Fibroblast of skin of right biceps (primary cell): ENCODE results near the gene CDK6.

Experiments
- DNase-seq: peaks from one replicate; pipeline ENCODE4 v3.0.0-alpha.2; 2013

CDK6 gene

GRCh38 chr7:92705831-92706230 lies 130.5 kb downstream of the CDK6 start:
- DNase-seq = no peak

DNA sequence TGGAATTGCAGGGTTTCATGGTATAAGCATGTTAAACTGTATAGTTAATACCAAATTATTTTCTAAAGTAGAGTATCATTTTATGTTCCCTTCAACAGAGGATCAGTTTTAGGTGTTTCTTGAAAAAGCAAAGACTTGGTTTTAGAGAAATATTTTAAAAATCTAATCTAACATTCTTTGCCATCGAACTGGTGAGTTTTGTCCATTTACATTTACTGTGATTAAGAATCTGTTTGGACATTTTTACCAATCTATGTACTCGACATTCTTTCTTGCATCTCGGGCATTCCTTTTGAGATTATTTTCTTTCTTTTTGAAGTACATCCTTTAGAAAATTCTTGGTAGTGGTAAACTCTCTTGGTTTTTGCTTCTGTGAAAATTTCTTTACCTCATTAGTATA lies 131.5 kb downstream of the CDK6 start:
- DNase-seq = no peak

- no peak for DNase-seq
These were observed 133.8 kb downstream of the CDK6 start for GRCh38 chr7:92702535-92702934.

- no peak for DNase-seq
These were observed 136.3 kb downstream of the CDK6 start for GRCh38 chr7:92699966-92700514.

- DNase-seq = peak; percentile 47
These were observed 136.8 kb downstream of the CDK6 start for GRCh38 chr7:92699560-92699959.

DNA sequence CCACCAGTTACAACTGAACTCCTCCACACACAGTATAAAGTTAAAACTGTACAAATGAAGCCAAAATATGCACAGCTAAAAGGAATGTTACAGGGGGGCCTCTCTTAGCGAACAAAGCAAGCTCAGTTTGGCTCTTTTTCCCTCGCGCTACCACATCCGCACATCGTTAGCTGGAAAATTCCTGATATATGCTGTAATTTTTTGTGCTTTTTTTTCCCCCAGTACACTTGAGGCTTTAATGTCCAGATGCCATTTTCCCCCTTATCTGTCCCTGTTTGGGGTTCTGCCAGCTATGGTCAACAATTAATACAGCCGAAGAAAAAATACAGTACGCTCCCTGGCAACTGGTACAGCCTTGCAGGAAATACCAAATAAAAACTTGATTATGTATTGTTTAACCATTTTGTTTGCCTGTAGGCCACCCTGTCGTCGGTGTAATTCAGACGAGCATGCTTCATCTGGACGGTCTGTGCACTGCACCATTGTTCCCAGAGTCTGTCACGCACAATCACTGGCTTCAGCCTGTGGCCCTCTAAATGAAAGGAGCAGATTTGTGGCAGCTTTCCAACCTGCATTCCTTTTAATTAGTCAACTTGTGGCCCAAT lies 138.0 kb downstream of the CDK6 start:
- DNase-seq = peak; percentile 97

GRCh38 chr7:92697414-92697813 lies 139.0 kb downstream of the CDK6 start:
- no peak for DNase-seq

- no peak for DNase-seq
These were observed 139.4 kb downstream of the CDK6 start for GRCh38 chr7:92697012-92697411.

DNA sequence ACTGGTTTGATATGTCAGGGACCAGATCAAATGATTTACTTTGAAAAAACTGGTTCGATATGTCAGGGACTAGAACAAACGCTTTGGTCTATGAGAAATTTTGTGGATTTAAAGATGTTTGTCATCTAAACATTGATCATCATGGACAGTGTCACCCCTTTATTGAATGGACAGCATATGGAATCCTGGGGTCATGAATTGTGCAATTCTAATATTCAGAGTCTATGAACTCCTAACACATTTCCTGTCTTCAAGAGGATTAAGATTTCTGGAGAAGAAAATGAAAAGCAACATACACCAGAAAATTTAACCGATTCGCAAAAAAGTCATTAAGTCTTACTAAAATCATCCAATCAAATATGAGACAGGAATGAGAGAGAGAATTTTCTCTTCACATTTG lies 139.8 kb downstream of the CDK6 start:
- DNase-seq = no peak

DNA sequence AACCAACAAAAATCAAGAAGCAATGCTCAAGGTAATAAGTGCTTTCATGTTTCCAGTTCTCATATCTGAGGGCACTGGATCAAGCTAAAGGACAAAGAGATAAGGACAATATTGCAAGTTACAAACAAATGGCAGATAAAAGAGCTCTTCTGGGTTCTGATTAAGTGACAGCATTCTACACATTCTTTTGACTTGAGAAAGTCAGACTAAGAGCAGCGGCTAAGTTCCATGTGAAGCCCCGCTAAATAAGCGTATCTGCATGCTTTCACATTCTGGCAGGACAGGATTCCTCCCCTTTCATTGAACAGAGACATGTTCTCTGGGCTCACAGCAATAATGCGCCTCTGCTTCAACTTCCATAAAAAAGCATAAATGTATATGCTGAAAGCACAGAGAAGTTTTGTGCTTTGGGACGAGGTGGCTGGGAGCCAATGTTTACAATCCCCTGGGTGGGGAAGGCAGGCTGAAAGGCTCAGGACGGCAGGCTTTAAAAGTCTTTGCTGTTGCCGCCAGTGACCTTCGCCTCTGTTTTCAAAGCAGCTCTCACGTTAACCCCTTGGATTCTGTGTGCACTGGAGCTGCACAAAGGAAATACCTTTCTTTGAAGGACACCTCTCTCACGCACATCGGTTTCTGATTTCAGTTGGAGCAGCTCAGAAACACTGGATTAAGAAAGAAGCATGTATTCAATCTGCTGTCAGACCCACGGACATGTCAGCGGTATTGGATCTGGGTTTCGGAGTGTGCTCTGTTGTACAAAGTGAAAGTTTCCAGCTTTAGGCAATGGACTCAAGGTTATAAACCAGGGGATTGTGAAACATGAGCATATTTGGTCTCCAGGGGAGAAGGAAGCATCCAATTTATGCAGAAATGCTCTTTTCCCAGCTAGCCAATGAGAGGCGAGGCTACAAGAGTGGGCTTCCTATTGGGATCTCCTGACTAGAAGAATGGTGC lies 140.8 kb downstream of the CDK6 start:
- DNase-seq = peak; percentile 93

- DNase-seq = no peak
These were observed 142.2 kb downstream of the CDK6 start for GRCh38 chr7:92694211-92694610.

- no peak for DNase-seq
These were observed 142.9 kb downstream of the CDK6 start for GRCh38 chr7:92693519-92693918.

GRCh38 chr7:92691578-92691977 lies 144.8 kb downstream of the CDK6 start:
- DNase-seq = peak; percentile 81

GRCh38 chr7:92685136-92686042 lies 151.0 kb downstream of the CDK6 start:
- DNase-seq = no peak

GRCh38 chr7:92684274-92684673 lies 152.1 kb downstream of the CDK6 start:
- DNase-seq = no peak

- DNase-seq = peak; percentile 49
These were observed 153.4 kb downstream of the CDK6 start for GRCh38 chr7:92682903-92683539.

DNA sequence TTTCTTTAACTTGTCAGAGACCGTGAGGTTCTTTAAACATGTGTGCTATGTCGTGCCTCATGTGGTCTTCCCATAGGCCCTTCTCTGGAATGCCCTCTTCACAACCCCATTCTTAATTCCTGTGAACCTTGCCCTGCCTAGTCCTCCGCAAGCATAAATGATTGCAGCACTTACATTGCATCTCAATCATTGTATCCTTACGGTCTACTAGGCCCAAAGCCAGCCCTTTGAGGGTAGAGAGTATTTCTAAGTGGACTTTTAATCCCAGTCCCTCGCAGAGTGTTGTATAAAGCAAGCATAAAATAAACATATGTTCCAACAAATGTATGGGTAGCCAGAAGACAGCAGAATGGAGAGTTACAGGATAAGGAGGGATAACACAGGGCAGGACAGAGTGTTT lies 154.0 kb downstream of the CDK6 start:
- DNase-seq = no peak

- DNase-seq = no peak
These were observed 154.7 kb downstream of the CDK6 start for GRCh38 chr7:92681633-92682032.

GRCh38 chr7:92680442-92680841 lies 155.9 kb downstream of the CDK6 start:
- DNase-seq = peak; percentile 33

DNA sequence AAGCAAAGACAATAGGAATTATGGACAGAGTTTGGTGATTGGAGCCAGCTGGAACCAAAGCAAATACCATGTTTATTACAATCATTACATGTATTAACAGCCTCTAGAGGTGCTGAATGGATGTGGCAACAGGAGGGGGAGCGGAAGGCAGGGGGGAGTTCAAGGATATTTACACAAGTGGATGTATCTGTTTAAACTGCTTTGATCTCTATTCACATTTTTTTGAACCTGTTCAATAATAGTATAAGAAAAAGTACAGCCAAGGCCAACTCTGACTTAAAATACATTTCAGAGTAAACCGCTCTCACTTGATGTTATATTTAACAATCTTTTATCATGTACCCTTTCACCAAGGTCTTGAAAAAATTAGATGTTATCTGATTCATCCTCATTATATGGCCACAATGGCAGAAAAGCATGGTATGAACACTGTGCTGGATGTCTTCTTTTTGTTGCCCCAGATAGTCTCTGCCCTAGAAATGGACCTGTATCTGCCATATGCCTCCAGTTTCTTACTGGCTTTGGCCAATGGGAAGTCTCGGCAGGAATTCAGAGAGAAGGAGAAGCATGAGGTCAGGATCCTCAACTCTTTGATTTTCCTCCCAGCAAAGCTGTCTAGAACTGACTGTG lies 158.0 kb downstream of the CDK6 start:
- no peak for DNase-seq

GRCh38 chr7:92674379-92674778 lies 162.0 kb downstream of the CDK6 start:
- DNase-seq = no peak
